Measurements from ENCODE around the gene NME5.

Gene NME5

GRCh38 chr5:138138949-138139780, at the start of gene NME5:
NME5 (minus strand) TSS chr5:138139428; CDS start chr5:138138780, 648 bp downstream.
- DNase-seq (ENCODE audit: low spot score in 2 of 2) (no peak), ATAC-seq (no peak)
- Mint-ChIP-seq H3K9me3 (no peaks in the 10 kb centered on the region), H3K4me3 (no peak within 1 kb of the TSS), H3K27ac (no peak within 1 kb of the TSS), H3K36me3 (no peaks in the 10 kb centered on the region), H3K4me1 (no peaks in the 10 kb centered on the region)

- H3K4me1 Mint-ChIP-seq, result no peaks in the 10 kb centered on the region
- ATAC-seq (no peak), DNase-seq (ENCODE audit: low spot score in 2 of 2) (no peak)
- H3K27ac Mint-ChIP-seq, result peak overlapping the region; percentile 23
- peaks cover 97% of the 10 kb centered on the region for H3K36me3 Mint-ChIP-seq
- no peaks in the 10 kb centered on the region for H3K9me3 Mint-ChIP-seq
- H3K4me3 Mint-ChIP-seq, result no peak overlapping the region
These were observed 49.4 kb upstream of the NME5 start for GRCh38 chr5:138188626-138189025.

- H3K4me1 Mint-ChIP-seq, result no peaks in the 10 kb centered on the region
- no peaks in the 10 kb centered on the region for H3K9me3 Mint-ChIP-seq
- H3K27ac Mint-ChIP-seq, result no peak overlapping the region
- DNase-seq (ENCODE audit: low spot score in 2 of 2) (no peak), ATAC-seq (no peak)
- no peak overlapping the region for H3K4me3 Mint-ChIP-seq
- H3K36me3 Mint-ChIP-seq, result peaks cover 84% of the 10 kb centered on the region
These were observed 46.8 kb upstream of the NME5 start for GRCh38 chr5:138186002-138186447.

GRCh38 chr5:138182808-138183207, 43.6 kb upstream of the NME5 start:
- no peak overlapping the region for H3K4me3 Mint-ChIP-seq
- H3K27ac Mint-ChIP-seq, result no peak overlapping the region
- ATAC-seq (no peak), DNase-seq (ENCODE audit: low spot score in 2 of 2) (no peak)
- H3K4me1 Mint-ChIP-seq, result no peaks in the 10 kb centered on the region
- no peaks in the 10 kb centered on the region for H3K9me3 Mint-ChIP-seq
- peaks cover 63% of the 10 kb centered on the region for H3K36me3 Mint-ChIP-seq

- Mint-ChIP-seq H3K4me1 (no peaks in the 10 kb centered on the region), H3K27ac (no peak overlapping the region), H3K9me3 (no peaks in the 10 kb centered on the region), H3K4me3 (no peak overlapping the region), H3K36me3 (peaks cover 43% of the 10 kb centered on the region)
- ATAC-seq, result no peak
- no peak for DNase-seq (ENCODE audit: low spot score in 2 of 2)
These were observed 41.6 kb upstream of the NME5 start for GRCh38 chr5:138180841-138181240.

GRCh38 chr5:138180183-138180782, 41.1 kb upstream of the NME5 start:
- Mint-ChIP-seq H3K9me3 (no peaks in the 10 kb centered on the region), H3K36me3 (peaks cover 37% of the 10 kb centered on the region), H3K4me1 (no peaks in the 10 kb centered on the region), H3K27ac (no peak overlapping the region), H3K4me3 (no peak overlapping the region)
- ATAC-seq (peak; percentile 15), DNase-seq (ENCODE audit: low spot score in 2 of 2) (no peak)

GRCh38 chr5:138179277-138179857, 40.1 kb upstream of the NME5 start:
- Mint-ChIP-seq H3K4me3 (no peak overlapping the region), H3K27ac (no peak overlapping the region), H3K36me3 (peaks cover 28% of the 10 kb centered on the region), H3K4me1 (no peaks in the 10 kb centered on the region), H3K9me3 (no peaks in the 10 kb centered on the region)
- ATAC-seq (no peak), DNase-seq (ENCODE audit: low spot score in 2 of 2) (peak in 1 of 2 donors; percentile 2)

GRCh38 chr5:138178516-138179276, 39.5 kb upstream of the NME5 start, which contains the start of the genes BRD8 and KIF20A:
BRD8 (minus strand) TSS chr5:138178630; CDS start chr5:138178614, 16 bp downstream.
KIF20A (plus strand) TSS chr5:138179112; CDS start chr5:138179681, 569 bp downstream.
- Mint-ChIP-seq H3K27ac (no peak within 1 kb of the TSS), H3K36me3 (peaks cover 24% of the 10 kb centered on the region), H3K4me3 (no peak within 1 kb of the TSS), H3K4me1 (no peaks in the 10 kb centered on the region), H3K9me3 (no peaks in the 10 kb centered on the region)
- ATAC-seq (peak; percentile 91), DNase-seq (ENCODE audit: low spot score in 2 of 2) (peak; percentile 74 to 92)

GRCh38 chr5:138177941-138178515, 38.8 kb upstream of the NME5 start:
- Mint-ChIP-seq H3K4me1 (no peaks in the 10 kb centered on the region), H3K36me3 (peaks cover 24% of the 10 kb centered on the region), H3K4me3 (no peak overlapping the region), H3K9me3 (no peaks in the 10 kb centered on the region), H3K27ac (no peak overlapping the region)
- peak in 1 of 2 donors; percentile 55 for DNase-seq (ENCODE audit: low spot score in 2 of 2)
- ATAC-seq, result peak; percentile 14

- H3K4me1 Mint-ChIP-seq, result no peaks in the 10 kb centered on the region
- DNase-seq (ENCODE audit: low spot score in 2 of 2) (no peak), ATAC-seq (no peak)
- no peak overlapping the region for H3K27ac Mint-ChIP-seq
- H3K4me3 Mint-ChIP-seq, result no peak overlapping the region
- no peaks in the 10 kb centered on the region for H3K9me3 Mint-ChIP-seq
- H3K36me3 Mint-ChIP-seq, result no peaks in the 10 kb centered on the region
These were observed 31.1 kb upstream of the NME5 start for GRCh38 chr5:138170299-138170698.

GRCh38 chr5:138169124-138169523, 29.9 kb upstream of the NME5 start:
- ATAC-seq, result no peak
- Mint-ChIP-seq H3K4me1 (no peaks in the 10 kb centered on the region), H3K4me3 (no peak overlapping the region), H3K27ac (peak overlapping the region; percentile 15), H3K9me3 (no peaks in the 10 kb centered on the region), H3K36me3 (no peaks in the 10 kb centered on the region)
- no peak for DNase-seq (ENCODE audit: low spot score in 2 of 2)

- Mint-ChIP-seq H3K9me3 (no peaks in the 10 kb centered on the region), H3K4me3 (no peak overlapping the region), H3K36me3 (no peaks in the 10 kb centered on the region), H3K4me1 (no peaks in the 10 kb centered on the region), H3K27ac (peak overlapping the region; percentile 16)
- no peak for ATAC-seq
- no peak for DNase-seq (ENCODE audit: low spot score in 2 of 2)
These were observed 24.5 kb upstream of the NME5 start for GRCh38 chr5:138163721-138164120.

- no peaks in the 10 kb centered on the region for H3K9me3 Mint-ChIP-seq
- DNase-seq (ENCODE audit: low spot score in 2 of 2) (no peak), ATAC-seq (no peak)
- H3K36me3 Mint-ChIP-seq, result no peaks in the 10 kb centered on the region
- H3K27ac Mint-ChIP-seq, result no peak overlapping the region
- no peak overlapping the region for H3K4me3 Mint-ChIP-seq
- no peaks in the 10 kb centered on the region for H3K4me1 Mint-ChIP-seq
These were observed 21.5 kb upstream of the NME5 start for GRCh38 chr5:138160706-138161105.

GRCh38 chr5:138159666-138160065, 20.4 kb upstream of the NME5 start:
- Mint-ChIP-seq H3K27ac (no peak overlapping the region), H3K9me3 (no peaks in the 10 kb centered on the region), H3K36me3 (no peaks in the 10 kb centered on the region), H3K4me3 (no peak overlapping the region), H3K4me1 (no peaks in the 10 kb centered on the region)
- ATAC-seq, result no peak
- no peak for DNase-seq (ENCODE audit: low spot score in 2 of 2)

GRCh38 chr5:138157626-138158025, 18.4 kb upstream of the NME5 start:
- DNase-seq (ENCODE audit: low spot score in 2 of 2), result no peak
- no peak overlapping the region for H3K27ac Mint-ChIP-seq
- no peaks in the 10 kb centered on the region for H3K36me3 Mint-ChIP-seq
- H3K4me1 Mint-ChIP-seq, result no peaks in the 10 kb centered on the region
- H3K4me3 Mint-ChIP-seq, result no peak overlapping the region
- no peaks in the 10 kb centered on the region for H3K9me3 Mint-ChIP-seq
- ATAC-seq, result no peak

Data from stimulated activated effector memory CD8-positive, alpha-beta T cell treated with anti-CD3 and anti-CD28 coated beads, Interleukin-12 subunit alpha, Interleukin-12 subunit beta, amount 100 ng/mL, for 72 hours (primary cell).